GM18508 (cell line): ENCODE results near the gene SETD7.

Experiments used
- ATAC-seq: cut with Tn5 transposase; IDR thresholded peaks from one replicate; pipeline ENCODE4 v1.9.1; 2021; ENCODE audit warnings: moderate number of reproducible peaks; ENCODE audit not compliant: insufficient read depth, unreplicated experiment

Gene SETD7

GRCh38 chr4:139515531-139515958 is 40.5 kb downstream of the SETD7 start:
- ATAC-seq, result no peak

DNA sequence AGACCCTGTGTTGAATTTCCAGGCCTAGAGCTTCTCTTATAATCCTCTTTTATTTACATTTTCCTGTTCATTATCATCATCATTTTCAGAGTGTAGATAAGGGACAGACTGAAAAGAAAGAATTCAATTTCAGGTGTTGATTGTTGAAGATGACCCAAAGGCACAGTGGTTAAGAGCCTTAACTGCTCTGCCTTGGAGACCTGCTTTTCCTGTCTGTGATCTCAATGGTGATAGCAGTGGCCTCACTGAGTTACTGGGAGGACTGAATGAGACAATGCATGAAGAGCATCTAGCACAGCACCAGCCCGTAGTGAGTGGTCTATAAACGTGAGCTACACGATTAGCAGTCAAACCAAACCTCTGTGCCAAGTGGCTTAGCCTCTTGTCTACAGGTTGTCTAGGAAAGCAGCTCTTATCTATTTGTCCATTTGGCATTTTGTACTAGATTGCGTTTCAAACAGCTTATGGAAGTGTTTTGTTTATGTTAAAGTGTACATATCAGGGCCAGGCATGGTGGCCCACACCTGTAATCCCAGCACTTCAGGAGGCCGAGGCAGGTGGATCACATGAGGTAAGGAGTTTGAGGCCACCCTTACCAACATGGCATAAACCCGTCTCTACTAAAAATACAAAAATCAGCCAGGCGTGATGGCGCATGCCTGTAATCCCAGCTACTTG is 41.5 kb downstream of the SETD7 start:
- ATAC-seq, result no peak

- ATAC-seq, result no peak
These were observed 44.7 kb downstream of the SETD7 start for GRCh38 chr4:139511320-139511719.

DNA sequence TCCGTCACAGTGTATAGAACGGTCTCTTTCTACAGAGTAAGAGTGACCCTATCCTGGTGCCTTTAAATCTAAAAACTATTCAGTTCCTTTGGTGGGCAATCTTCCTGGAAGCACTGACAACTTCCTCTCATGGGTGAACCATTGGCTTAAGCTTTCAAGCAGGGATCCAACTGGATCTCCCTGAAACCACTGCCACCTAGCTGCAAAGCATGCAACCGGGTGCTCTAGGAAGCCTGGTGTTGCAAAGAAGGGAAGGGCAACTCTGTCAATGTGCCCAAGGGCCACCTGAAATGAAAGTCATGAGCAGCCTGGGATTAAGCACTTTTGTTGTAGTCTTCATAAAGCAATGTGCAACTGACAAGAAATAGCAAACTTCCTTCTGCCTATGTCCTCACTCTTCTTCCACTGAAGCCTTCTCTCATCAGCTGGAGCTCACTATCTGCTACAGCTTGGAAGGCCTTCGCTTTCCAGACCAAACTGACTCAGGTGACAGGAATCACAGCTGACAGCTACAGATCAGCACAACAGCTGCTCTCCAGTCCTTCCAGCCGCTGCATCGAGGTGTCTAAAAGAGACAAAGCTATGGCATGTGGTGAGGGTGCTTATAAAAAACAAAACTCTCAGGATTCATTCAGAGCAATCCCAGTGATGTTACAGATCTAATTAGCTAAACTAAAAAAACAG is 46.1 kb downstream of the SETD7 start:
- ATAC-seq, result no peak

- no peak for ATAC-seq
These were observed 47.3 kb downstream of the SETD7 start for GRCh38 chr4:139508581-139509237.

DNA sequence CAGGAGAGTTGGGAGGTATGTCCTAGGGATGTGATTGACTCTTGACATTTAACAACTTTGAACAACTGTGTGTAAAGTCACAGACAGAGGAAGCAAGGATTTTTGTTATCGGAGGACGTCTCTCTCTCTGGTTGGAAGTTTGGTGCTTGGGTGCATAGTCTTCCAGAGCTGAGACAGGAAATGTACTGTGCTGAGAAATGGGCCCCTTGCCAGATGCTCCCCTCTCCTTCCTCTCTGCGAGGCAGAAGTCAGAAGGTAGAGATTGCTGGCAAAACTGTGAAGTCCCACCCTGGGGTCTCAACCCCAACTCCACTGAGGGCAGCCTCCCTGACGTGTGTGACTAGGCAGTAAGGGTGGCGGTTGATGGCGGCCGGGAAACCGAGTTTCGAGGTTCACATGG is 49.2 kb downstream of the SETD7 start:
- no peak for ATAC-seq

DNA sequence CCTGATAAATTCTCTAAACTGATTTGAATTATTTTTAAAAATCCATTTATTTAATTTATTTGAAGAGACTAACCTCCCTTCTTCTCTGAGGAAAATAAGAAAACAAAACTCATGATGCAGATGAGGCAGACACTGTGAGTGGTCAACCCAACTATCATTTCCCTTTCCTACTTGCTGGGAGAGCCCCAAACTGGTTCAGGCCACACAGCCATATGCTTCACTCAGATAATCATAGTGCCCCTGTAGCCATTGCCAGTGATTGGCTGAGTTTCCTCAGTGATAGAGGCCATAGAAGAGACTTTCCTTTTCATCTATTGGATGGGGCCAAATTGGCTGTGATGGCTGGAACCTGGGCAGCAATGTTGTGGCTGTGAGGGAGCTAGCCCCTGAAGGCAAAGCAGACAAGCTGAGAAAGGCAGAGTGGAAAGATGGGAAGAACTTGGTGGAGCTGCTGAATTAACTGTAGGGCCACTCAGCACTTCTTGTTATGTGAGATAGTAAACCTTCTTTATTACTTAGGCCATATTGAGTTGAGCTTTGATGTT is 52.3 kb downstream of the SETD7 start:
- ATAC-seq, result no peak

DNA sequence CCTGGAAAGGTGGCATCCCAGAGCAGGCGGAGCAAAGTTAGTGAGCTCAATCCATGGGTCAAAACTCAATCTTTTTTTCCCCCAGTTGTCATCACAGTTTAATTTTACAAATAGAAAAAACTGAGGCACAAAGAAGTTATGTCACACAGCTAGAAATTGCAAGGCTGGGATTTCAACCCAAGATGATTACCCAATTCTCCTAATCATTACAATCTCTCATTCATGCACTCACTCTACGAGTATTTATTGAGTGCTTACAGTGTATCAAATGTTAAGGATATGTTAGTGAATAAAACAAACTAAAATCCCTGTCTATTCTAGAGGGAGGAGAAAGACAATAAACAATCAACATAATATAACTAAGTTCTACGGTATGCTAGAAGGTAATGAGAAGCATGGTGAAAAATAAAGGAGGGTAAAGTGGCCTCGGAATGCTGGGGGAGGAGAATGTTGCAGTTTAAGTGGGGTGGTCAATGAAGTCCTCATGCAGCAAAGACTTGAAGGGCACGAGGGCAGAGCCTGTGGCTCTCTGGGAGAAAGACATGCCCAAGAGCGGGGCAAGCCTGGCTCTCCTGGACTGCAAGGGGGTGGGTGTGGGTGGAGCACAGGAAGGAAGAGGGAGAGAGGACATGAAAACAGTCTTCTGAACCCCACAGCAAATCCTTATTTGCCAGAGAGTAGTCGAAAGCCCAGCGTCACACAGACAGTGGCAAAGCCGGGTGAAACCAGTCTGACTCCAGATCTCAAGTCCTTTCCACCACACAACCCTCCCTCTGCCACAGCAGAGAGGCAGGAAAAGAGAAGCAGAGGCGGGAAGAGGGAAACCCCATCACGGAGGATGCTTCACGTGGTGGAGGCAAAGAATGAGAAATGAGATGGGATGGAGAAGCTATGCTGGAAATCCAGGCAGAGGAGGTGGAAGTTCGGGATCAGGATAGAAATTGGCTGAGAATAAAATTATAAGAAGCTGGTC is 53.8 kb downstream of the SETD7 start:
- no peak for ATAC-seq

- no peak for ATAC-seq
These were observed 54.5 kb downstream of the SETD7 start for GRCh38 chr4:139501527-139501926.

DNA sequence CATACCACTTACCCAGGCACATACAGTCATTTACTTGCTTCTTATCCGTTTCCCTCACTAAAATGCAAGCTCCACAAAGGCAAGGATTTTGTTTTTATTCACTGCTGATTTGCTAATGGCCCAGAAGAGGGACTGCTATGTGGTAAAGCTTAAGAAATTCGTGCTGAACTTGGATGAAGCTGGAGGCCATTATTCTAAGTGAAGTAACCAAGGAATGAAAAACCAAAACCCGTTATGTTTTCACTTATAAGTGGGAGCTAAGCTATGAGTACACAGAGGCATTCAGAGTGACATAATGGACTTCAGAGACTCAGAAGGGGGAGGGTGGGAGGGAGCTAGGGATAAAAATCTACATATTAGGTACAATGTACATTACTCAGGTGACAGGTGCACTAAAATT is 54.9 kb downstream of the SETD7 start:
- ATAC-seq, result no peak

- no peak for ATAC-seq
These were observed 56.8 kb downstream of the SETD7 start for GRCh38 chr4:139499186-139499585.

DNA sequence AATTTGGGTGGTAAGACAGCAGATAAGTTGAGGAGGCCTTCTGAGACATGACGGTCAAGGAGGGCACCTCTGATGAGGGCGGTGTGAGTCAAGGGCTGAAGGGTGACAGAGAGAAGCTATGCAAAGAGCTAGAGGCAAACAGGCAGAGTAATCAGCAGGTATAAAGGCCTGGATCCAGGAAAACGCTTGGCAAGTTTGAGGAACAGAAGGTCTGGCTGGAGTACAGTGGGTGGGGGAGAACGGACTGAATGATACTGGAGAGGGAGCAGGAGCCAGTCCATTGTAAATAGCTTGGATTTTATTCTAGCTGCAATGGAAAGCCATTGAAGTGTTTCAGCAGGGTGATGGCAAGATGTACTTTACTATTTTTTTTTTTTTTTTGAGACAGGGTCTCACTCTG is 62.8 kb downstream of the SETD7 start:
- ATAC-seq, result no peak

DNA sequence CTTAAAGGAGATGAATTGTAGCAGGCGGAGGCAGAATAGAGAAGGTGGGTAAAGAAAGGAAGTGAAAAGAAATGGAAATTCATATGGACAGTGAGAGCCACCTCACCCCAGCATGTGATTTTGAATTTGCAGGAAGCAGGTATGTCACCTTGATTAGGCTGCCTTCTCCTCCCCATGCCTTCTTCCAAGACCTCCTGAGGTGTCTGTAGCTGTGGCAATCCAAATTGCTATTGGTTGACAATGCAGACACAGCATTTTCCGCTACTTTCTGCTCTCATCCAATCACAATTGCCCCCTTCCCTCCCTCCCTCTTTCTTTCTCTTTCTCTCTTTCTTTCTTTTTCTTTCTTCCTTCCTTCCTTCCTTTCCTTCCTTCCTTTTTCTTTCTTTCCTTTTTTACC is 63.6 kb downstream of the SETD7 start:
- no peak for ATAC-seq

- ATAC-seq, result no peak
These were observed 66.4 kb downstream of the SETD7 start for GRCh38 chr4:139489638-139490037.

DNA sequence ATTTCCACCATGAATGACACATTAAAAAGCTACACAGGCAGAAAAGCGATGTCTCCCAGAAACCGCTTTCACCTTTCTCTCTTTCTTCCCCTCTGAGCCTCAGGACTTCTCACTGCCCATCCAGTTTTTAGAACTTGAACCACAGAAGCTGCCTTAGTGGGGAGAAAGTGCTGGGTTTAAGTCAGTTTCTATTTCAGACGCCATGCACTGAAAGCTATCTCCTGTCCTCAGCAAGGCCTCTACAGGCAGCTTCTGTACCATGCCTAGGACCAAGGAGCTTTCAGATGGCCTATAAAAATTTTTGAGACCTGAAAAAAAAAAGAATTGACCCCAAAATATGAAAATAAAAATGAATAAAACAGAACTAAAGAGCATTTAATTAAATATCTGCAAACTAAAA is 67.6 kb downstream of the SETD7 start:
- ATAC-seq, result no peak

- ATAC-seq, result no peak
These were observed 71.2 kb downstream of the SETD7 start for GRCh38 chr4:139484783-139485311.

DNA sequence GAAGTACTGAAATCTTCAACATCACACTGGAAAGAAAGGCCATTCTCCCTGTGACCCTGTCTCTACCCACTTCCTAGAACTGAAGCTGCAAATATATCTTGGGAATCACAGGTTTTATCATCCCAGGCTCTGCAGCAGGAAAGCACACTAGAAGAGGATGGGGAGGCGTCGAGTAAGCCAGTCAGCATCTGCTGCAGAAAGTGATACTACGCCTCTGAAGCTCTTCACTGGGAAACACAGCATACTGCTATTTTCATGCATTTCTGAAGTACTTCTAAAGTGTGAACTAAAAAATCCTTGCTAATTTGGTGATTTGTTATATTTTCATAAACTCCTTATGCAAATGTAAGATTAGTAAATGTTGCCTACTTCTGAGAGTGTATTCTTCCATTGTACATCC is 73.0 kb downstream of the SETD7 start:
- no peak for ATAC-seq

DNA sequence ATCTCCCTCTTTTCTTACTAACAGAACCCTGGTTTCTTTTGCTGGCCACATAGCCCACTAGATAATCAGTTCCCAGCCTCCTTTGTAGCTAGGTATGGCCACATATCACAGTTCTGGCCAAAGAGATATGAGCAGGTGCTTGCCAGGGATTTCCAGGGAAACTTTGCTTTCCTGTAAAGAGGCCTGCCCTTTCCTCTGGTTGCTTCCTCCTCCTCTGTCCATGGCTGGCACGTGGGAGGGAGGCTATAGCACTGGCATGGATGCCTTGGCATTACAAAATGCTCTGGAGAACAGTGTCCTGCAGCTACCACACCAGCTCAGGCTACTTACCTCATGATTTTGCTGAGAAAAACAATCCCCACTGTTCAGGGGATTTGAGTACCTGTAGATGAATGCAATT is 74.6 kb downstream of the SETD7 start:
- ATAC-seq, result no peak

- no peak for ATAC-seq
These were observed 79.7 kb downstream of the SETD7 start for GRCh38 chr4:139476363-139476762.

- ATAC-seq, result no peak
These were observed 83.2 kb downstream of the SETD7 start for GRCh38 chr4:139472852-139473251.
